ENCODE measurements around the gene CYTH1. TPM values are rescaled to one million over a fixed set of nuclear protein-coding genes. Genes with fewer than 3 reads are reported as not detected.

Gene CYTH1
- total RNA-seq, 6 experiments from 2014 or later: 7.7 to 15.3 (median 10.9) TPM

GRCh38 chr17:78723001-78723796, 58.9 kb downstream of the CYTH1 start:
- Mint-ChIP-seq H3K27ac (no peak overlapping the region), H3K9me3 (no peaks in the 10 kb centered on the region), H3K36me3 (ENCODE audit: low read depth) (no peaks in the 10 kb centered on the region), H3K27me3 (ENCODE audit: insufficient read depth) (peaks cover 4% of the 10 kb centered on the region), H3K4me1 (ENCODE audit: low read depth) (peaks cover 38% of the 10 kb centered on the region), H3K4me3 (peak overlapping the region; percentile 4; the same call in 1 of the 2 replicates)
- no peak for TF ChIP-seq CTCF (IDR thresholded peaks at IDR 0.05)
- no peak for DNase-seq

- TF ChIP-seq CTCF (IDR thresholded peaks at IDR 0.05): no peak
- DNase-seq: no peak
- Mint-ChIP-seq H3K36me3 (ENCODE audit: low read depth) (no peaks in the 10 kb centered on the region), H3K4me1 (ENCODE audit: low read depth) (peaks cover 47% of the 10 kb centered on the region), H3K4me3 (no peak overlapping the region), H3K9me3 (no peaks in the 10 kb centered on the region), H3K27ac (no peak overlapping the region), H3K27me3 (ENCODE audit: insufficient read depth) (peaks cover 5% of the 10 kb centered on the region)
These were observed 59.8 kb downstream of the CYTH1 start for GRCh38 chr17:78722246-78722761.

GRCh38 chr17:78719630-78720298, 62.3 kb downstream of the CYTH1 start:
- H3K27ac Mint-ChIP-seq: no peak overlapping the region
- no peak overlapping the region for H3K4me3 Mint-ChIP-seq
- H3K36me3 Mint-ChIP-seq (ENCODE audit: low read depth): no peaks in the 10 kb centered on the region
- no peak for TF ChIP-seq CTCF (IDR thresholded peaks at IDR 0.05)
- H3K4me1 Mint-ChIP-seq (ENCODE audit: low read depth): peaks cover 64% of the 10 kb centered on the region
- no peak for DNase-seq
- no peaks in the 10 kb centered on the region for H3K9me3 Mint-ChIP-seq
- H3K27me3 Mint-ChIP-seq (ENCODE audit: insufficient read depth): peaks cover 4% of the 10 kb centered on the region

- no peak for DNase-seq
- TF ChIP-seq CTCF (IDR thresholded peaks at IDR 0.05): no peak
- Mint-ChIP-seq H3K27me3 (ENCODE audit: insufficient read depth) (peaks cover 4% of the 10 kb centered on the region), H3K9me3 (no peaks in the 10 kb centered on the region), H3K27ac (no peak overlapping the region), H3K36me3 (ENCODE audit: low read depth) (no peaks in the 10 kb centered on the region), H3K4me1 (ENCODE audit: low read depth) (peaks cover 53% of the 10 kb centered on the region), H3K4me3 (no peak overlapping the region)
These were observed 63.4 kb downstream of the CYTH1 start for GRCh38 chr17:78718575-78719208.

GRCh38 chr17:78717431-78717980, 64.6 kb downstream of the CYTH1 start:
- peak overlapping the region; percentile 87 for H3K4me3 Mint-ChIP-seq
- DNase-seq: peak; percentile 20

More at GRCh38 chr17:78717431-78717980, 64.6 kb downstream of the CYTH1 start:
- H3K36me3 Mint-ChIP-seq (ENCODE audit: low read depth): no peaks in the 10 kb centered on the region
- TF ChIP-seq CTCF (IDR thresholded peaks at IDR 0.05): no peak
- H3K27me3 Mint-ChIP-seq (ENCODE audit: insufficient read depth): peaks cover 4% of the 10 kb centered on the region
- H3K9me3 Mint-ChIP-seq: no peaks in the 10 kb centered on the region
- H3K4me1 Mint-ChIP-seq (ENCODE audit: low read depth): peaks cover 42% of the 10 kb centered on the region
- H3K27ac Mint-ChIP-seq: peak overlapping the region; percentile 54
